H9 (cell line): Measurements from ENCODE around the gene LTBP4. TPM values are rescaled to one million over a fixed set of nuclear protein-coding genes. Genes with fewer than 3 reads are reported as not detected.

Experiments
- DNase-seq: peaks from one replicate; pipeline ENCODE4 v3.0.0-alpha.2; 2017
- H2AFZ ChIP-seq: one replicate; pipeline ENCODE4 v1.6.1; 2013; ENCODE audit warnings: mild to moderate bottlenecking, low read length, control low read depth, moderate library complexity
- H2AK5ac ChIP-seq: 2 replicates; pipeline ENCODE4 v1.6.1; 2013; ENCODE audit warnings: low read length, control low read depth, mixed read lengths; ENCODE audit not compliant: insufficient read length
- H2BK120ac ChIP-seq: one replicate; pipeline ENCODE4 v1.6.1; 2013; ENCODE audit warnings: low read depth, mild to moderate bottlenecking, low read length, control low read depth, inconsistent platforms; ENCODE audit not compliant: poor library complexity, severe bottlenecking
- H2BK12ac ChIP-seq: 2 replicates; pipeline ENCODE4 v1.6.1; 2013; ENCODE audit warnings: low read length, control low read depth, mixed read lengths, low read depth; ENCODE audit not compliant: insufficient read length
- H2BK15ac ChIP-seq: 2 replicates; pipeline ENCODE4 v1.6.1; 2013; ENCODE audit warnings: low read depth, low read length, control low read depth
- H2BK20ac ChIP-seq: one replicate; pipeline ENCODE4 v1.6.1; 2013; ENCODE audit warnings: low read depth, mild to moderate bottlenecking, low read length, control low read depth, inconsistent platforms; ENCODE audit not compliant: poor library complexity, severe bottlenecking
- H2BK5ac ChIP-seq: 2 replicates; pipeline ENCODE4 v1.6.1; 2013; ENCODE audit warnings: low read length, control low read depth, mixed read lengths; ENCODE audit not compliant: insufficient read length
- H3K14ac ChIP-seq: 2 replicates; pipeline ENCODE4 v1.6.1; 2013; ENCODE audit warnings: low read length, control low read depth; ENCODE audit not compliant: insufficient read depth
- H3K18ac ChIP-seq: 2 replicates; pipeline ENCODE4 v1.6.1; 2013; ENCODE audit warnings: low read depth, mild to moderate bottlenecking, mixed read lengths, low read length, control low read depth; ENCODE audit not compliant: insufficient read length
- H3K23ac ChIP-seq: 2 replicates; pipeline ENCODE4 v1.6.1; 2013; ENCODE audit warnings: low read length, control low read depth, mixed read lengths, low read depth; ENCODE audit not compliant: insufficient read length
- H3K23me2 ChIP-seq: 2 replicates; pipeline ENCODE4 v1.6.1; 2013; ENCODE audit warnings: low read depth, mild to moderate bottlenecking, mixed read lengths, low read length, control low read depth; ENCODE audit not compliant: insufficient read length, poor library complexity, severe bottlenecking
- H3K27ac ChIP-seq: 2 replicates; pipeline ENCODE4 v1.5.1; 2013; ENCODE audit warnings: low read length, control low read depth, mixed read lengths, low read depth; ENCODE audit not compliant: insufficient read length
- H3K27me3 ChIP-seq: 2 replicates; pipeline ENCODE4 v1.6.1; 2013; ENCODE audit warnings: low read length, control low read depth, inconsistent platforms; ENCODE audit not compliant: insufficient read depth
- H3K4ac ChIP-seq: 2 replicates; pipeline ENCODE4 v1.6.1; 2013; ENCODE audit warnings: low read depth, mild to moderate bottlenecking, control low read depth, inconsistent platforms, low read length, moderate library complexity
- H3K4me1 ChIP-seq: 2 replicates; pipeline ENCODE4 v1.6.1; 2013; ENCODE audit warnings: low read length, control low read depth, inconsistent platforms; ENCODE audit not compliant: insufficient read depth
- H3K4me2 ChIP-seq: 2 replicates; pipeline ENCODE4 v1.6.1; 2013; ENCODE audit warnings: low read length, control low read depth, mixed read lengths; ENCODE audit not compliant: insufficient read length, insufficient read depth
- H3K56ac ChIP-seq: 2 replicates; pipeline ENCODE4 v1.6.1; 2013; ENCODE audit warnings: low read depth, mild to moderate bottlenecking, mixed read lengths, low read length, control low read depth; ENCODE audit not compliant: insufficient read length
- H3K79me1 ChIP-seq: 2 replicates; pipeline ENCODE4 v1.6.1; 2013; ENCODE audit warnings: low read depth, mild to moderate bottlenecking, moderate library complexity, low read length, control low read depth, inconsistent platforms; ENCODE audit not compliant: insufficient read depth, poor library complexity, severe bottlenecking
- H3K79me2 ChIP-seq: 2 replicates; pipeline ENCODE4 v1.6.1; 2013; ENCODE audit warnings: low read length, control low read depth, inconsistent platforms; ENCODE audit not compliant: insufficient read depth
- H3K9ac ChIP-seq: 2 replicates; pipeline ENCODE4 v1.6.1; 2013; ENCODE audit warnings: low read length, control low read depth, mixed read lengths; ENCODE audit not compliant: insufficient read length; ENCODE audit errors: extremely low read depth
- H3K9me3 ChIP-seq: one replicate; pipeline ENCODE4 v1.6.1; 2013; ENCODE audit warnings: low read depth, low read length, inconsistent platforms; ENCODE audit not compliant: control insufficient read depth
- H3T11ph ChIP-seq: one replicate; pipeline ENCODE4 v1.6.1; 2013; ENCODE audit warnings: mild to moderate bottlenecking, low read length, control low read depth, inconsistent platforms
- H4K20me1 ChIP-seq: one replicate; pipeline ENCODE4 v1.6.1; 2013; ENCODE audit not compliant: control insufficient read depth, insufficient read length, insufficient read depth
- H4K5ac ChIP-seq: 2 replicates; pipeline ENCODE4 v1.6.1; 2013; ENCODE audit warnings: low read depth, mild to moderate bottlenecking, mixed read lengths, low read length, control low read depth; ENCODE audit not compliant: insufficient read length
- H4K8ac ChIP-seq: replicated peaks from 2 replicates; pipeline ENCODE4 v1.6.1; 2013; ENCODE audit warnings: low read length, control low read depth, mixed read lengths, low read depth; ENCODE audit not compliant: insufficient read length
- H4K91ac ChIP-seq: 2 replicates; pipeline ENCODE4 v1.6.1; 2013; ENCODE audit warnings: low read depth, mild to moderate bottlenecking, moderate library complexity, mixed read lengths, low read length, control low read depth; ENCODE audit not compliant: insufficient read length
- H3K27ac Mint-ChIP-seq, 3 experiments: 2 replicates in 2 of 3; 3 replicates in 1 of 3; pipeline ENCODE4 v1.8.0; 2020 to 2021; ENCODE audit warnings: mixed read lengths in 3 of 3, mild to moderate bottlenecking in 1 of 3, moderate library complexity in 1 of 3
- H3K27me3 Mint-ChIP-seq: 2 replicates; pipeline ENCODE4 v1.8.0; 2021; ENCODE audit warnings: low read depth, mild to moderate bottlenecking, moderate library complexity, mixed read lengths
- H3K36me3 Mint-ChIP-seq, 3 experiments: 2 replicates in 2 of 3; 3 replicates in 1 of 3; pipeline ENCODE4 v1.8.0; 2020 to 2021; ENCODE audit warnings: low read depth in 3 of 3, mixed read lengths in 3 of 3; ENCODE audit not compliant: insufficient read depth in 1 of 3
- H3K4me1 Mint-ChIP-seq, 2 experiments: 2 replicates each; pipeline ENCODE4 v1.8.0; 2020; ENCODE audit warnings: mixed read lengths in 2 of 2
- H3K4me3 Mint-ChIP-seq, 2 experiments: 2 replicates in 1 of 2; 3 replicates in 1 of 2; pipeline ENCODE4 v1.8.0; 2020 to 2021; ENCODE audit warnings: mild to moderate bottlenecking in 2 of 2, mixed read lengths in 2 of 2, moderate library complexity in 1 of 2
- H3K9me3 Mint-ChIP-seq, 2 experiments: 2 replicates in 1 of 2; 3 replicates in 1 of 2; pipeline ENCODE4 v1.8.0; 2020; ENCODE audit warnings: mild to moderate bottlenecking in 2 of 2, mixed read lengths in 2 of 2, moderate library complexity in 1 of 2
- CTCF ChIP-seq: fragments of 200-600 bp; sonication (generic); conservative IDR thresholded peaks from 3 replicates; pipeline ENCODE4 v1.8.0; 2021; ENCODE audit warnings: antibody characterized with exemption, mild to moderate bottlenecking
- whole genome bisulfite sequencing: extraction: QIAGEN DNeasy Blood & Tissue Kit; methylation state at CpG from one replicate; pipeline ENCODE4 v1.1.7; 2013; ENCODE audit warnings: missing lambda C conversion rate, low lambda C conversion rate, mixed read lengths; ENCODE audit not compliant: insufficient read length; ENCODE audit errors: extremely low coverage; 5-methylcytosine and 5-hydroxymethylcytosine counted together
- total RNA-seq: library from RNA; stranded (reverse); gene quantifications from 2 replicates; pipeline ENCODE4 v1.2.1, GENCODE V29; 2021

The LTBP4 gene
- total RNA-seq, 1 experiment from 2014 or later = 129 TPM

- no peak overlapping the region for H2AFZ ChIP-seq
- no peak overlapping the region for H4K91ac ChIP-seq
- H2BK5ac ChIP-seq = no peak overlapping the region
- no peak overlapping the region for H3T11ph ChIP-seq
- no peak overlapping the region for H3K27ac ChIP-seq
- no peak overlapping the region for H2BK120ac ChIP-seq
- H3K23ac ChIP-seq = no peak overlapping the region
- peaks cover 19 to 36% (median 33%) of the 10 kb centered on the region in 3 experiments; a peak in 6 of 7 replicates for H3K36me3 Mint-ChIP-seq
- no peaks in the 10 kb centered on the region for H3K79me1 ChIP-seq
- no peak for DNase-seq
- H3K27me3 Mint-ChIP-seq = peaks cover 6% of the 10 kb centered on the region
- H3K9me3 ChIP-seq = no peaks in the 10 kb centered on the region
- no peak overlapping the region for H3K9ac ChIP-seq
- no peak overlapping the region for H3K56ac ChIP-seq
- no peak overlapping the region for H3K4me3 Mint-ChIP-seq
- no peak overlapping the region for H2BK15ac ChIP-seq
- H3K18ac ChIP-seq = no peak overlapping the region
- no peaks in the 10 kb centered on the region for H3K79me2 ChIP-seq
- H2BK20ac ChIP-seq = no peak overlapping the region
- no peak overlapping the region for H3K4ac ChIP-seq
- H3K4me2 ChIP-seq = no peak overlapping the region
- H2BK12ac ChIP-seq = no peak overlapping the region
- H4K5ac ChIP-seq = no peak overlapping the region
- H3K27me3 ChIP-seq = no peaks in the 10 kb centered on the region
- H3K23me2 ChIP-seq = no peaks in the 10 kb centered on the region
- no peaks in the 10 kb centered on the region for H3K9me3 Mint-ChIP-seq
- H3K4me1 Mint-ChIP-seq = no peaks in the 10 kb centered on the region
- WGBS = no CpG with 5 or more reads among the region's 7 CpGs
- TF ChIP-seq CTCF = no peak
- no peak overlapping the region for H4K8ac ChIP-seq
- H3K27ac Mint-ChIP-seq = no peak overlapping the region
- H3K4me1 ChIP-seq = no peaks in the 10 kb centered on the region
- no peaks in the 10 kb centered on the region for H4K20me1 ChIP-seq
- no peak overlapping the region for H3K14ac ChIP-seq
- no peak overlapping the region for H2AK5ac ChIP-seq
Observed at GRCh38 chr19:40668991-40669614, 67.9 kb downstream of the LTBP4 start.
